Natural killer cell (primary cell): ENCODE measurements around the gene THSD4. TPM values are rescaled to one million over a fixed set of nuclear protein-coding genes. Genes with fewer than 3 reads are reported as not detected.

Experiments
- ATAC-seq, 3 donors: fragments of 150-1000 bp in 2 of 3; fragments of 200-7000 bp in 1 of 3; cut with Tn5 transposase; 1 replicate in 1 of 3; 2 replicates in 2 of 3; pipeline ENCODE4 v1.10.0; 2021; ENCODE audit warnings: mild to moderate bottlenecking in 2 of 3, moderate library complexity in 2 of 3
- DNase-seq, 2 donors: peaks; one replicate each; pipeline versions ENCODE4 v3.0.0 to v3.0.0-alpha.2; 2013 to 2021; ENCODE audit warnings: mixed read lengths in 1 of 2
- H3K27ac ChIP-seq: one replicate; pipeline ENCODE4 v1.5.1; 2013; ENCODE audit warnings: mild to moderate bottlenecking, low read length
- H3K27me3 ChIP-seq: one replicate; pipeline ENCODE4 v1.6.1; 2013; ENCODE audit warnings: low read length; ENCODE audit not compliant: control insufficient read depth, insufficient read depth
- H3K36me3 ChIP-seq: one replicate; pipeline ENCODE4 v1.6.1; 2013; ENCODE audit warnings: low read length; ENCODE audit not compliant: control insufficient read depth, insufficient read depth
- H3K4me1 ChIP-seq: one replicate; pipeline ENCODE4 v1.6.1; 2013; ENCODE audit warnings: low read length; ENCODE audit not compliant: control insufficient read depth, insufficient read depth
- H3K4me3 ChIP-seq: one replicate; pipeline ENCODE4 v1.5.1; 2013; ENCODE audit warnings: low read length
- H3K9me3 ChIP-seq: one replicate; pipeline ENCODE4 v1.6.1; 2013; ENCODE audit warnings: low read length; ENCODE audit not compliant: control insufficient read depth, insufficient read depth
- H3K27ac Mint-ChIP-seq, 2 donors: one replicate each; pipeline ENCODE4 v1.8.0; 2022; ENCODE audit warnings: mild to moderate bottlenecking in 2 of 2, mixed read lengths in 2 of 2, moderate library complexity in 1 of 2
- H3K27me3 Mint-ChIP-seq, 2 donors: one replicate each; pipeline ENCODE4 v1.8.0; 2022; ENCODE audit warnings: low read depth in 2 of 2, mixed read lengths in 2 of 2
- H3K36me3 Mint-ChIP-seq: one replicate; pipeline ENCODE4 v1.8.0; 2022; ENCODE audit warnings: mixed read lengths
- H3K4me1 Mint-ChIP-seq, 2 donors: one replicate each; pipeline ENCODE4 v1.8.0; 2022; ENCODE audit warnings: mixed read lengths in 2 of 2
- H3K4me3 Mint-ChIP-seq: one replicate; pipeline ENCODE4 v1.8.0; 2022; ENCODE audit warnings: mild to moderate bottlenecking, moderate library complexity, mixed read lengths
- H3K9me3 Mint-ChIP-seq, 2 donors: one replicate each; pipeline ENCODE4 v1.8.0; 2022; ENCODE audit warnings: mixed read lengths in 2 of 2
- CTCF ChIP-seq: fragments of 200-600 bp; IDR thresholded peaks from one replicate; pipeline ENCODE4 v1.8.0; 2022; ENCODE audit warnings: antibody characterized with exemption
- WGBS: methylation state at CpG from one replicate; pipeline ENCODE4 v1.1.7; 2013; ENCODE audit warnings: missing lambda C conversion rate; ENCODE audit not compliant: insufficient coverage; 5-methylcytosine and 5-hydroxymethylcytosine counted together
- intact Hi-C: fragments of 100-400 bp; cut with micrococcal nuclease; formaldehyde crosslinking; loops from one replicate; pipeline ENCODE4 v1.14.2; 2022
- total RNA-seq, 4 donors: library from RNA; stranded (reverse); fragments of 120-200 nt in 1 of 4; gene quantifications; one replicate each; pipeline versions ENCODE4 v1.2.3 to v1.2.4, GENCODE V29; 2013 to 2022

The THSD4 gene
- total RNA-seq, 3 donors from 2014 or later (not counting 1 experiment from before 2014, with no cell fraction given) = not detected

- Histone ChIP-seq H3K4me1 (no peaks in the 10 kb centered on the region), H3K36me3 (no peaks in the 10 kb centered on the region), H3K9me3 (no peaks in the 10 kb centered on the region), H3K4me3 (no peak overlapping the region), H3K27ac (no peak overlapping the region), H3K27me3 (no peaks in the 10 kb centered on the region)
- no peak overlapping the region for H3K27ac Mint-ChIP-seq
- ATAC-seq (no peak), DNase-seq (no peak)
- no peak for TF ChIP-seq CTCF
- H3K9me3 Mint-ChIP-seq = no peaks in the 10 kb centered on the region
- peaks cover 19 to 38% of the 10 kb centered on the region in 2 donors for H3K27me3 Mint-ChIP-seq
- H3K4me3 Mint-ChIP-seq = no peak overlapping the region
- H3K4me1 Mint-ChIP-seq = no peaks in the 10 kb centered on the region
- intact Hi-C loops = no loop called here
- no peaks in the 10 kb centered on the region for H3K36me3 Mint-ChIP-seq
- 89% methylated on average over 3 of the region's 3 CpGs for WGBS
Measured at GRCh38 chr15:71425388-71425787, 310.1 kb downstream of the THSD4 start.

- no CpG with 5 or more reads among the region's 2 CpGs for WGBS
Measured at GRCh38 chr15:71426792-71427191, 311.5 kb downstream of the THSD4 start.

GRCh38 chr15:71430782-71431181 is 315.5 kb downstream of the THSD4 start:
- H3K36me3 Mint-ChIP-seq = no peaks in the 10 kb centered on the region
- ATAC-seq (no peak), DNase-seq (no peak)
- no peaks in the 10 kb centered on the region for H3K4me1 ChIP-seq
- H3K27ac Mint-ChIP-seq = no peak overlapping the region
- H3K4me3 Mint-ChIP-seq = no peak overlapping the region
- H3K27ac ChIP-seq = no peak overlapping the region
- WGBS = 100% methylated on average over 2 of the region's 2 CpGs
- no peaks in the 10 kb centered on the region for H3K36me3 ChIP-seq
- TF ChIP-seq CTCF = no peak
- no peaks in the 10 kb centered on the region for H3K27me3 ChIP-seq
- intact Hi-C loops = no loop called here
- no peak overlapping the region for H3K4me3 ChIP-seq
- no peaks in the 10 kb centered on the region for H3K4me1 Mint-ChIP-seq
- no peaks in the 10 kb centered on the region for H3K9me3 Mint-ChIP-seq
- H3K27me3 Mint-ChIP-seq = peaks cover 15 to 24% of the 10 kb centered on the region in 2 donors
- H3K9me3 ChIP-seq = no peaks in the 10 kb centered on the region

More at GRCh38 chr15:71426792-71427191, 311.5 kb downstream of the THSD4 start:
- Mint-ChIP-seq H3K4me3 (no peak overlapping the region), H3K4me1 (no peaks in the 10 kb centered on the region), H3K27me3 (peaks cover 15 to 28% of the 10 kb centered on the region in 2 donors), H3K9me3 (no peaks in the 10 kb centered on the region), H3K36me3 (no peaks in the 10 kb centered on the region), H3K27ac (no peak overlapping the region)
- Histone ChIP-seq H3K9me3 (no peaks in the 10 kb centered on the region), H3K36me3 (no peaks in the 10 kb centered on the region), H3K27me3 (no peaks in the 10 kb centered on the region), H3K27ac (no peak overlapping the region), H3K4me3 (no peak overlapping the region), H3K4me1 (no peaks in the 10 kb centered on the region)
- intact Hi-C loops = no loop called here
- no peak for TF ChIP-seq CTCF
- no peak for ATAC-seq
- no peak for DNase-seq
